Neural cell (in vitro differentiated cells): ENCODE data around the gene LRIG1. TPM values are rescaled to one million over a fixed set of nuclear protein-coding genes. Genes with fewer than 3 reads are reported as not detected.

ENCODE experiments used
- H2AFZ ChIP-seq: fragments of 200-600, 300-800 bp; sonication (generic), shearing (Covaris generic); 2 replicates; pipeline ENCODE4 v1.6.0; 2014; ENCODE audit warnings: low read depth, mild to moderate bottlenecking, antibody characterized with exemption, low read length, moderate library complexity
- H3F3A ChIP-seq: fragments of 200-600 bp; shearing (Covaris generic); 2 replicates; pipeline ENCODE4 v1.6.1; 2016; ENCODE audit warnings: mild to moderate bottlenecking, moderate library complexity, mixed read lengths, antibody characterized with exemption, low read length; ENCODE audit not compliant: insufficient read depth, poor library complexity, severe bottlenecking
- H3K27ac ChIP-seq: fragments of 200-600, 300-800 bp; sonication (generic), shearing (Covaris generic); 2 replicates; pipeline ENCODE4 v1.5.1; 2014; ENCODE audit warnings: mild to moderate bottlenecking, low read length, moderate library complexity
- H3K27me3 ChIP-seq: fragments of 300-800, 200-600 bp; sonication (generic), shearing (Covaris generic); 2 replicates; pipeline ENCODE4 v1.6.0; 2014; ENCODE audit warnings: mild to moderate bottlenecking, low read depth, low read length, moderate library complexity; ENCODE audit not compliant: insufficient read depth
- H3K36me3 ChIP-seq: fragments of 300-800, 200-600 bp; sonication (generic), shearing (Covaris generic); 2 replicates; pipeline ENCODE4 v1.5.1; 2014; ENCODE audit warnings: mild to moderate bottlenecking, antibody characterized with exemption, low read length, moderate library complexity; ENCODE audit not compliant: insufficient read depth
- H3K4me2 ChIP-seq: fragments of 300-800, 200-600 bp; sonication (generic), shearing (Covaris generic); 2 replicates; pipeline ENCODE4 v1.6.0; 2014; ENCODE audit warnings: mild to moderate bottlenecking, low read length
- H3K4me3 ChIP-seq: fragments of 300-800, 200-600 bp; sonication (generic), shearing (Covaris generic); 2 replicates; pipeline ENCODE4 v1.5.1; 2014; ENCODE audit warnings: mild to moderate bottlenecking, low read length, moderate library complexity
- H3K79me2 ChIP-seq: fragments of 200-600 bp; shearing (Covaris generic); replicated peaks from 2 replicates; pipeline ENCODE4 v1.6.0; 2014; ENCODE audit warnings: mild to moderate bottlenecking, low read length, moderate library complexity; ENCODE audit not compliant: insufficient read depth
- H3K9ac ChIP-seq: fragments of 300-800, 200-600 bp; sonication (generic), shearing (Covaris generic); 2 replicates; pipeline ENCODE4 v1.6.1; 2016; ENCODE audit warnings: mild to moderate bottlenecking, low read length, mixed read lengths
- H3K9me2 ChIP-seq: fragments of 200-600 bp; shearing (Covaris generic); 2 replicates; pipeline ENCODE4 v1.6.1; 2016; ENCODE audit warnings: mild to moderate bottlenecking, low read length, mixed read lengths; ENCODE audit not compliant: insufficient read depth
- H3K9me3 ChIP-seq: fragments of 200-600, 300-800 bp; sonication (generic), shearing (Covaris generic); 2 replicates; pipeline ENCODE4 v1.6.1; 2016; ENCODE audit warnings: mild to moderate bottlenecking, mixed run types, low read length, moderate library complexity, mixed read lengths
- H4K20me1 ChIP-seq: fragments of 200-600 bp; shearing (Covaris generic); 2 replicates; pipeline ENCODE4 v1.6.1; 2016; ENCODE audit warnings: mild to moderate bottlenecking, mixed run types; ENCODE audit not compliant: insufficient read depth
- CTCF ChIP-seq: fragments of 450-650 bp; IDR thresholded peaks from 2 replicates; pipeline ENCODE4 v1.5.1; 2014; ENCODE audit warnings: antibody characterized with exemption, mild to moderate bottlenecking, moderate library complexity; ENCODE audit not compliant: poor library complexity, severe bottlenecking
- EP300 ChIP-seq: fragments of 450-650 bp; conservative IDR thresholded peaks from 2 replicates; pipeline ENCODE4 v1.6.1; 2014; ENCODE audit warnings: antibody characterized with exemption, mild to moderate bottlenecking, moderate library complexity; ENCODE audit not compliant: poor library complexity, severe bottlenecking
- EZH2 ChIP-seq: fragments of 200-600, 300-800 bp; shearing (Covaris generic), sonication (generic); IDR thresholded peaks from 2 replicates; pipeline ENCODE4 v1.6.1; 2014; ENCODE audit warnings: antibody characterized with exemption, low read length, borderline replicate concordance, mild to moderate bottlenecking; ENCODE audit not compliant: insufficient read depth, poor library complexity, severe bottlenecking
- MXI1 ChIP-seq: fragments of 450-650 bp; conservative IDR thresholded peaks from 2 replicates; pipeline ENCODE4 v1.6.1; 2014; ENCODE audit warnings: antibody characterized with exemption, mild to moderate bottlenecking; ENCODE audit not compliant: poor library complexity, severe bottlenecking
- POLR2AphosphoS5 ChIP-seq: IDR thresholded peaks from 2 replicates; pipeline ENCODE4 v1.6.1; 2012
- RAD21 ChIP-seq: fragments of 450-650 bp; conservative IDR thresholded peaks from 2 replicates; pipeline ENCODE4 v1.6.1; 2014; ENCODE audit warnings: antibody characterized with exemption, mild to moderate bottlenecking, moderate library complexity
- REST ChIP-seq: IDR thresholded peaks from 2 replicates; pipeline ENCODE4 v1.6.1; 2012; ENCODE audit warnings: borderline replicate concordance
- SMC3 ChIP-seq: fragments of 450-650 bp; conservative IDR thresholded peaks from 2 replicates; pipeline ENCODE4 v1.6.1; 2014; ENCODE audit warnings: antibody characterized with exemption, mild to moderate bottlenecking, moderate library complexity; ENCODE audit not compliant: poor library complexity
- TAF1 ChIP-seq: IDR thresholded peaks from 2 replicates; pipeline ENCODE4 v1.6.1; 2012; ENCODE audit warnings: low read depth
- polyA plus RNA-seq: library from polyadenylated mRNA; depleted of rRNA; stranded (reverse); fragments of >200 nt; gene quantifications from 2 replicates; pipeline ENCODE4 v1.2.3, GENCODE V29; 2014

Gene LRIG1
- polyA plus RNA-seq, 1 donor from 2014 or later, result 7.1 TPM

DNA sequence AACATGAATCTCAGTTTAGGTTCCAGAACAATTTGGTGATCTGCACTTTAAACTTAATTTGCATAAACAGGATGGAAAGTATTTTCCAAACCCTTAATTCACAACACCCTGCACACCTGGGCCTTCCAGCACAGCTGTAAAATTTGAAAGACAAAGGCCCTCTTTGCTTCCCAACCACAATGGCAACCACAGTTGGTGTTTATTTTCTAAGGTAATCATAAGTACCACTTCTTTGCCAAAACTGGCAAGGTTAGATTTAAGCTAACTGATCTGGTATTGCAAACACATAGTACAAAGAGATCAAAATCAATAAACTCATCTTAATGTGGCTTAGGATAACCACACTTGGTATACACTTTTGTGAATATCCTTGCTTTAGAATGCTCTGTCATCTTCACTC is 4.1 kb downstream of the LRIG1 start:
- Histone ChIP-seq H3K79me2 (peaks cover 77% of the 10 kb centered on the region), H3K4me3 (no peak overlapping the region), H3K36me3 (no peaks in the 10 kb centered on the region), H3F3A (no peaks in the 10 kb centered on the region), H4K20me1 (no peaks in the 10 kb centered on the region), H3K27ac (no peak overlapping the region), H3K9ac (no peak overlapping the region), H3K9me2 (no peaks in the 10 kb centered on the region), H3K27me3 (peaks cover 27% of the 10 kb centered on the region), H3K9me3 (no peaks in the 10 kb centered on the region), H2AFZ (no peak overlapping the region), H3K4me2 (no peak overlapping the region)
- TF ChIP-seq CTCF (no peak), MXI1 (no peak), RAD21 (no peak), EP300 (no peak), POLR2AphosphoS5 (no peak), TAF1 (no peak), REST (no peak), SMC3 (no peak), EZH2 (no peak)

DNA sequence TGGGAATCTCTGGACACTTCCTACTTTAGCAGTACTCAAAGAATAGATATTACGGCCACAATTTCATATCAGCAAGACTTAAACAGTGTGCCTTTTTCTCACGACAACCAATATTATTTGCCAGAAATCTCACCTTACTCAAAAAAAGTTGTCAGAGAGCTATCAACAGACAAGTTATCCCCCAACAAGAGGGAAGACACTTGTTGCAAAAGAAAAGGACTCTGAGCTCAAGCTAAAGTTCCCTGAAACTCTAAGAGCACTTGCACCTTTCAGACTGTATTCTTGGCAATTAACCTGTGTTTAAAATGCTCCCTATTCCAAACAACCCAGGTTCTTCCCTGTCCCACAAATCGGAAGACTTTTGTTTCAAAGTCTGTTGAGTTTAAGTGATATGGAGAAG is 4.5 kb downstream of the LRIG1 start:
- Histone ChIP-seq H3F3A (no peaks in the 10 kb centered on the region), H3K9ac (no peak overlapping the region), H3K9me3 (no peaks in the 10 kb centered on the region), H3K27me3 (peaks cover 27% of the 10 kb centered on the region), H3K9me2 (no peaks in the 10 kb centered on the region), H4K20me1 (no peaks in the 10 kb centered on the region), H2AFZ (no peak overlapping the region), H3K4me3 (no peak overlapping the region), H3K4me2 (no peak overlapping the region), H3K27ac (no peak overlapping the region), H3K79me2 (peaks cover 82% of the 10 kb centered on the region), H3K36me3 (no peaks in the 10 kb centered on the region)
- TF ChIP-seq EP300 (no peak), MXI1 (no peak), SMC3 (no peak), EZH2 (no peak), REST (no peak), TAF1 (no peak), CTCF (no peak), RAD21 (no peak), POLR2AphosphoS5 (no peak)
